ENCODE results near the gene HOATZ.

Gene HOATZ

GRCh38 chr11:111523343-111523742 lies 8.8 kb downstream of the HOATZ start:
- no peak for DNase-seq

- no peak for DNase-seq
These were observed 9.5 kb downstream of the HOATZ start for GRCh38 chr11:111524056-111524455.

- DNase-seq = no peak
These were observed 10.9 kb downstream of the HOATZ start for GRCh38 chr11:111525456-111525855.

- DNase-seq = no peak
These were observed 11.9 kb downstream of the HOATZ start for GRCh38 chr11:111526501-111526900.

DNA sequence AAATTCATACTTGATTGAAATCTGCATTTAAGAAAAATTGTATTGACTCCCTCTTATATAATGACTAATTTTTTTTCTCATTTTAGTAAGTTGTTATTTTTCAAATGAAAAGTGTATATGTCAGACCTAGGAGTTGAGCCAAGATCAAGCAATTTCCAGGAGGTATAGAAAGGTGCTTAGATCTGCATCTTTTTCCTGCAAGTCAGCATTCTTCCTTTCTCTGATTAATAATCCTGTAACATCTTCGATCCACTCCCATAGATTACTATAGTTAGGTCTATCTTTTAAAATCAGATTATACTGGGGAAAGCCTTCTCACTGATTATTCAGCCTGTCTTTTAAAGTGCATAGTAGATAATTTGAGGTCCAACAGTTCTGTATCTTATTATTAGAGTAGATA lies 12.7 kb downstream of the HOATZ start:
- DNase-seq = no peak

GRCh38 chr11:111528557-111528956 lies 14.0 kb downstream of the HOATZ start:
- no peak for DNase-seq

GRCh38 chr11:111530091-111530490 lies 15.5 kb downstream of the HOATZ start:
- no peak for DNase-seq

DNA sequence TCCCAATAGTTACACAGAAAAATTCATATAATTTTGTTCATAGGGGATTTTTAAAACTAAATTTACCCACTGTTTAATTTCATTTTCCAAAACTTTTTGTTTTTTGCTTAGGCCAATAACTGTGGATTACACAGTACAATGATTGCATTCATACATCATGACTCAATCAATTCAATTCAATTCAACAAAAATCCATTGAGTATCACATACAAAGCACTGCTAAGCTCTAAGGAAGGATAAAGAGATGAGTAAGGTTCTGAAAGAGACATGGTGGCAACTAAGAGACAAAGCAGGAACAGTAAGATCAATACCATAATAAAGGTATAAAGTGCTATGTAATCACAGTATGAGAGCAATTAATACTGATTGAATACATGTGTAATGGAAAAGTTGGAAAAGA lies 16.6 kb downstream of the HOATZ start:
- no peak for DNase-seq

DNA sequence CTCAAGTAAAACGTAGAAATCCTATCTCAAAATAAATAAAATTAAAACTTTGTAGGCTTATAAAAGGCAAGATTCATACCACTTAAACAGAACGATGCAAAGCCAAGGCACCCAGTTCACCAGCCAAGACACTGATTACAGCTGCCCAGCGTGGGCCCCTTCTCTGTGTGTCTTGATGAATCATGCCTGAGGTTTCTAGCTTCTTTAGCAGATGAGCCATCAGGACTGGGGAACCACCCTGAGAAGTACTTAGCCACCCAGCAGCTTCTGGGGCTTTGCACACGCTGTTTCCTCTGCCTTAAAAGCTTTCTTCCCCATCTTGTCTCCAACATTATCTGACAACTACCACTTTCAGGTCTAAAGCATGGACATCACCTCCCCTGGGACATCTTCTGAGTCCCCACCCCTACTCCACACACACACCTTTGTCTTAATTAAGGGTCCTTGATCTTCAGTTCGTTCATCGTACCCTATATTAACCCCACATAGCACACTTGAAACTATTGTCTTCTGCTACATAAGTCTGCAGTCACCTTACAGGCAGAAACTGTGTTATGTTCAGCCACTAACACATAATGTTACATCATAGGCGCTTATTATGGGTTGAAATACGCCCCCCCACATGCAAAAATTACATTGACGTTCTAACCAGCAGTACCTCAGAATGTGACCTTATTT lies 17.2 kb downstream of the HOATZ start:
- no peak for DNase-seq

- DNase-seq = no peak
These were observed 17.8 kb downstream of the HOATZ start for GRCh38 chr11:111532365-111532709.

DNA sequence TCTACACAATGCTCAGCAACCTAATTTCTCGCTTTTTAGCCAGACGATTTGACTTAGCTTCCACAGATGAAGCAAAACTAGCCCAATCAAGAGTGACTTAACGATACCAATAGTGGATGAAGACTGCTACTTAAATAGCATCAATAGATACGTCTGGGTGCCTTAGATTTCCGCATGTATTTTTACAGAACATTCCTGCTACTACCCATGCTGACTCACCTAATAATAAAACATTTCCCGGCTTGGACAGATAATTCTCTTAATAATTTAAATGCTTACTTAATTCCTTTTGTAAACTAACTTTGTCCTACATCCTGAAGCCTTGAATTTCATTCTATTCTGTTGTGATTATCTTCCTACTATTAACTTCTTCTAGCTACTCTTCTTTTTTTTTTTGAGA lies 20.7 kb downstream of the HOATZ start:
- no peak for DNase-seq

DNA sequence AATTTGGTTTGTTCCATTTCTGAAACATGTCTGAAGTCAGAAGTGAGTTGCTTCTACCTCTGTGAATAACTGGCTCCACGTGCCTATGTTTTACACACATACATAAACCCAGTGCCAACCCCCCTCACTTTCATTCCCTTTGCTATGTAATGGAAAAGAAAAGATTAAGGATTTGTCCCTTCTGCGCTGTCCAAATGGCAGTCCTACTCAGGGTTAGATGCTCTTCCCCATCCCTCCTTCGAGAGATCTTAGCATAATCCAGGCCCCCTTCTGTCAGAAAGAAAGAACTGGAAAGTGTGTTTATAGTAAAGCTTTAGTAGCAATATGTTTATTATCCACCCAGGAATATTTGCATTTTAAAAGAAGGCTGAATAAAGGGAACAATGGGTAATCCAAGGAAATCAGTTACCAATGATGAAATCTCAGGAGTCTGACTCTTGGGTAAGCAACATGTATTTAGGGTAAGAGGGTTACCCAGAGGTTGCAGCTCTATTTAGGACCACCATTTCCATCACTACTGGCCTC lies 22.8 kb downstream of the HOATZ start:
- DNase-seq = no peak

- DNase-seq = no peak
These were observed 24.0 kb downstream of the HOATZ start for GRCh38 chr11:111538407-111539114.

- DNase-seq = no peak
These were observed 25.0 kb downstream of the HOATZ start for GRCh38 chr11:111539426-111540113.

GRCh38 chr11:111540114-111540936 lies 25.7 kb downstream of the HOATZ start, which contains the start of gene LAYN:
LAYN (plus strand) TSS chr11:111540720; CDS start chr11:111540844, 124 bp downstream.
- DNase-seq = no peak

- no peak for DNase-seq
These were observed 26.3 kb downstream of the HOATZ start for GRCh38 chr11:111540937-111541253.

GRCh38 chr11:111541254-111542061 lies 26.9 kb downstream of the HOATZ start:
- DNase-seq = no peak

GRCh38 chr11:111542606-111543275 lies 28.2 kb downstream of the HOATZ start:
- no peak for DNase-seq

- DNase-seq = no peak
These were observed 33.9 kb downstream of the HOATZ start for GRCh38 chr11:111548525-111548924.

- DNase-seq = no peak
These were observed 34.8 kb downstream of the HOATZ start for GRCh38 chr11:111549196-111549868.

GRCh38 chr11:111549869-111550203 lies 35.3 kb downstream of the HOATZ start:
- no peak for DNase-seq
